RWPE1 (cell line): Measurements from ENCODE around the gene ZNF266.
A peak's percentile ranks its signal among the peaks of the same experiment; 100 is the strongest.

Source experiments
- CTCF ChIA-PET: fragments of 350-600 bp; sonication (Branson Sonifier 250); formaldehyde crosslinking; extraction: SDS; loops from one replicate; lab custom pipeline; 2021; lab: Yijun Ruan, JAX
- POLR2A ChIA-PET: fragments of 400-600 bp; formaldehyde crosslinking; extraction: SDS; loops from one replicate; lab custom pipeline; 2020; ENCODE audit warnings: antibody characterized with exemption; ENCODE audit not compliant: low non-redundant PET; lab: Yijun Ruan, JAX
- DNase-seq: peaks from one replicate; pipeline ENCODE4 v3.0.0; 2012; ENCODE audit warnings: low spot score
- H3K27ac ChIP-seq: fragments of 450-650 bp; 2 replicates; pipeline ENCODE4 v1.5.1; 2017
- CTCF ChIP-seq: fragments of 450-650 bp; conservative IDR thresholded peaks from 2 replicates; pipeline ENCODE4 v1.5.1; 2017; ENCODE audit warnings: low read depth, mild to moderate bottlenecking

Gene ZNF266

GRCh38 chr19:9453953-9454352, 18.6 kb upstream of the ZNF266 start:
- ChIA-PET CTCF (interaction anchor here (0.7 kb wide), 1 partner anchor 19 kb away, joined by 3 read pairs; the partner anchor contains the start of gene ZNF266), POLR2A (no interaction called here)
- TF ChIP-seq CTCF = no peak
- DNase-seq = no peak
- no peak overlapping the region for H3K27ac ChIP-seq

DNA sequence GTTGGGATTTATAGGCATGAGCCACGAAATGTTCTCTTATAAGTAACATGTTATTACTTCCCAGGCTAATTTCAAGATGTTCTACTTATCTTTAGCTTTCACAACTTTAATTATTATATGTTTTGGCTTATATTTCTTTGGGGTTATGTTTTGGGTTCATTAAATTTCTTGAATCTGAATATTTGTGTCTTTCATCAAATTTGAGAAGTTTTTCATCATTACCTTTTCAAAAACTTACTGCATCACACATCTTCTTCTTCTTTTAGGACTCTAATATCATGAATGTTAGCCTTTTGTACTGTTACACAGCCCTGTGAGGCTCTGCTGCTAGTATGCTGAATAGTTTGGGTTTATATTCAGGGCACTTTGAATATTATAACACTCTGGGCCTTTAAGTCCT, 9.7 kb upstream of the ZNF266 start:
- no peak overlapping the region for H3K27ac ChIP-seq
- POLR2A ChIA-PET = no interaction called here
- no peak for TF ChIP-seq CTCF
- CTCF ChIA-PET = no interaction called here
- DNase-seq = no peak

DNA sequence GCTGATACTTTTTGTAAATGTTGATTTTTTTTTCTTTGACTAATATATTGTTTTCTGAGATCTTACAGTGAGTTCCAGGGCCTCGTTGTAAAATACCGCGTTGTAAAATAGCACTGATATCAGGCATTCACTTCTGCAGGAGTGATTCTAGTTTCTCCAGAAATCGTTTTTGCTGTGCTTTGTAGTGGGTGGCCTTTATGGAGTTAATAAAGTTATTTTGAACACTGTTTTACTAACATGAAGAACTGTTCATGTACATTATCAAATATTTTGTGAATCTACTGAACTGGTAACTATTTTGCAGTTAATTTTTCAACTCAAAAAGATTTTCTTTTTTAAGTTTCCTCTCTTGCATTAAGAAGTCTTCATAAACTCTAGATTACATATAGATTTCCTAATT, 985 bp upstream of the ZNF266 start:
- DNase-seq = no peak
- H3K27ac ChIP-seq = no peak overlapping the region
- TF ChIP-seq CTCF = no peak
- ChIA-PET CTCF (interaction anchor here (0.7 kb wide), 1 partner anchor 1088 kb away, joined by 3 read pairs; no protein-coding TSS in a partner anchor), POLR2A (no interaction called here)

DNA sequence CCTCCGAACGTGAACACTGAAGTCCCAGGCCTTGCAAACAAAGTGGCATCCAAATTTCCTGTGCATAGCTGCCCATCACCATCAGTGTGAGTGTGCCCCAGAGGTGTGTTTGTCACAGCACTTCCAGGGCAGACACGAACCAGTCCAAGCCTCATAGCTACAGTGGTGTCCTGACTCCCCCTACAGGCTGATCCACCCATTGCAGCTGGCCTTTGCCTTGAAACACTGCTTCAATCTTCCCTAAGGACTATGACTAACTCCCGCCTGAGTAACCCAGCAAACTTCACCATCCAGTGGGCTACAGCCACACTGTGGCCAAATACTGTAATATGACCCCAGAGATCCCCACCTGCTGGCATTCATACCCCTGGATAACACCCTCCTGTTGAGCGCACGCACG, 3.9 kb downstream of the ZNF266 start:
- ChIA-PET CTCF (no interaction called here), POLR2A (no interaction called here)
- DNase-seq = peak; percentile 13
- no peak overlapping the region for H3K27ac ChIP-seq
- no peak; the same call in 1 of the 2 replicates for TF ChIP-seq CTCF

- no peak for DNase-seq
- CTCF ChIA-PET = no interaction called here
- POLR2A ChIA-PET = no interaction called here
- no peak overlapping the region for H3K27ac ChIP-seq
- TF ChIP-seq CTCF = no peak
Observed at GRCh38 chr19:9430444-9430843, 4.9 kb downstream of the ZNF266 start.

- no peak for DNase-seq
- no peak for TF ChIP-seq CTCF
- no peak overlapping the region for H3K27ac ChIP-seq
- POLR2A ChIA-PET = no interaction called here
- CTCF ChIA-PET = no interaction called here
Observed at GRCh38 chr19:9427941-9428340, 7.4 kb downstream of the ZNF266 start.
